ENCODE measurements around the gene NAGS. TPM values are rescaled to one million over a fixed set of nuclear protein-coding genes. Genes with fewer than 3 reads are reported as not detected.

The NAGS gene
- total RNA-seq, 2 donors from 2014 or later = 0.92 TPM; not detected in 1

DNA sequence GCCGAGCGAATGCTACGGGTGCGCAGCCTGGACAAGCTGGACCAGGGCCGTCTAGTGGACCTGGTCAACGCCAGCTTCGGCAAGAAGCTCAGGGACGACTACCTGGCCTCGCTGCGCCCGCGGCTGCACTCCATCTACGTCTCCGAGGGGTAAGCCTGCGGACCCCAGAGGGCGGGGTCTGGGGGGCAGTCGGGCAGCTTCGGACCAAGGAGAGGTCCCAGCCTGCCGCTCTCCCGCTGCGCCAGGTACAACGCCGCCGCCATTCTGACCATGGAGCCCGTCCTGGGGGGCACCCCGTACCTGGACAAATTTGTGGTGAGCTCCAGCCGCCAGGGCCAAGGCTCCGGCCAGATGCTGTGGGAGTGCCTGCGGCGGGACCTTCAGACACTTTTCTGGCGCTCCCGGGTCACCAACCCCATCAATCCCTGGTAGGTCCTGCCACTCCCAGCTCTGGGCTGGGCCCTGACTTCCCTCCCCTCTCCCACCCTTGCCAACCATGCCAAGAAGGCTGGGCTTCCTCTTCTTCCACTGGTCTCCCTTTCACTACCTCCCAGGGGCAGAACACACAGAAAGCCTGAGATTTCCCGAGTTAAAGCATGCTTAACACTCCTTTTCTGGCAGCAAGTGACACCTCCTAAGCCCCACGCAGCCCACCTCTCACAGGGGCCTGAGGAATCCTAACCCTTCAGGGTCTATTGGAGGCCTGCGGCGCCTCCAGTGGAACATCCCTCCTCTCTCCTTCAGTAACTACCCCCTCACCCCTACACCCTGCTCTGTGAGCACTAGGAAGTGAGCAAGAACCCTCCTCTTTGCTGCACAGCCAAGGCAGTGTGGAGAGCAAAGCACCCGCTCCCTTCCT lies 3.2 kb downstream of the NAGS start:
- Histone ChIP-seq H3K36me3 (peaks cover 3% of the 10 kb centered on the region), H3K27ac (peak overlapping the region in 1 of 2 donors; percentile 41), H3K4me3 (peak overlapping the region; percentile 90), H3K27me3 (replicated peaks; ENCODE audit: insufficient read depth) (peaks cover 5% of the 10 kb centered on the region), H3K9me3 (no peaks in the 10 kb centered on the region), H3K4me1 (ENCODE audit: control insufficient read depth in 1 of 2, low read depth in 2 of 2) (peaks cover 26 to 38% of the 10 kb centered on the region in 2 donors)
- ATAC-seq (ENCODE audit: insufficient number of reproducible peaks, low FRiP score, low read depth) (no peak), DNase-seq (ENCODE audit: low spot score) (no peak)
- TF ChIP-seq CTCF (IDR thresholded peaks at IDR 0.05) = no peak

DNA sequence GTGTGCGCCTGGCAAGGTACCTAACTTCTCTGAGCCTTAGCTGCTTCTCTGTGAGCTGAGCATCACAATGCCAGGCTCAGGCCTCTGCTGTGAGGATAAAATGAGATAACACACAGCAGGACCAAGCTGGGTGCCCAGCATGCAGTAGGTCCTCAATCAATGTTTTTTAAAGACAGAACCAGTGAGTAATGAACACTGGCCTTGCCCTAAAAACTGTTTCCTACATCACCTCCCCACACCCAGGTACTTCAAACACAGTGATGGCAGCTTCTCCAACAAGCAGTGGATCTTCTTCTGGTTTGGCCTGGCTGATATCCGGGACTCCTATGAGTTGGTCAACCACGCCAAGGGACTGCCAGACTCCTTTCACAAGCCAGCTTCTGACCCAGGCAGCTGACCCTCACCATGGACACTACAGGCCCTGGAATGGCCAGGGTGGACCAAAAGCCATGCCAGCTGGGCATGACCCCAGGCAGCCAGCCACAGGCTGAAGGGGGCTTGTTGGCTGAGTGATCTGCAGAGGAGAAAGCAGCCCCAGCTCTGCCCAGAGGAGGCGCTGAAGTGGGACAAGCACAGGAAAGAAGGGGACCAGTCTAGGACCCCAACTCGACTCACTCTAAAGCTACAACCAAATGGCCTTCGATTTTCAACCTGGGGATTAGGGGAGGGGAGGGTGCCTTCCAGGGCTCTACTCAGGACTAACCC lies 3.9 kb downstream of the NAGS start:
- peaks cover 3% of the 10 kb centered on the region for H3K36me3 ChIP-seq
- ATAC-seq (ENCODE audit: insufficient number of reproducible peaks, low FRiP score, low read depth) = no peak
- H3K4me1 ChIP-seq (ENCODE audit: control insufficient read depth in 1 of 2, low read depth in 2 of 2) = peaks cover 26 to 38% of the 10 kb centered on the region in 2 donors
- DNase-seq (ENCODE audit: low spot score) = no peak
- peak overlapping the region; percentile 90 for H3K4me3 ChIP-seq
- H3K27me3 ChIP-seq (replicated peaks; ENCODE audit: insufficient read depth) = peaks cover 5% of the 10 kb centered on the region
- H3K9me3 ChIP-seq = no peaks in the 10 kb centered on the region
- no peak overlapping the region for H3K27ac ChIP-seq
- no peak for TF ChIP-seq CTCF (IDR thresholded peaks at IDR 0.05)

DNA sequence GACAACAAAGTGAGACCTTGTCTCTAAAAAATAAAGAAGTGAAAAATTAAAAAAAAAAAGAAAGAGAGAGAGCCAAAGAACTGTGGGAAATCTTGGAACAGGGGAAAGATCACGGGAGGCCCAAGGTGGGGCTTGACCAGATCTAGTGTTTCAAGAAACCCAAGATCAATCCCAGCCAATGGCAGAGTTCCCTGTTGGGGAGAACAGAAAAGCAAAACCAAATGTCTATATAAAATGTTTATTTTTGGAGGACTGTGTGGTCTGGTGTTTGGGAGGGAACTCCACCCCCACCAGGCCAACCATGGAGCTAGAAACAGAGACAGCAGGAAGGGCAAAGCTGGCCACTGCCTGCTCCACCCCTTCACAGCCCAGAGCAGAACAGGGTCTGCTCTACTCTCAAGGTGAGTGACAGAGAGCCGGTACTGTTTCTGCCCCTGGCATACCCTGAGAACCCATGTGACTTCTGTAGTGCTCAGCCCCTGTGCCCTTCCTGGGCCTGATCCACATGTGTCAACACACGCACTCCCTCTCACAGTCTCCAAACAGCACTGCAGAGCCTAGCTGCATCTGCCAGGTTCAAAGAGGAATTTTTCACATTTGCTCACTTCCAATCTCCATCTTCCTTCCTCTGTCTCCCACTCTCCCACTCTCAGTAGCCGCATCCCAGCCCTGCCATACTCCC lies 6.7 kb downstream of the NAGS start:
- H3K4me3 ChIP-seq = no peak overlapping the region
- TF ChIP-seq CTCF (IDR thresholded peaks at IDR 0.05) = no peak
- H3K27me3 ChIP-seq (replicated peaks; ENCODE audit: insufficient read depth) = no peaks in the 10 kb centered on the region
- H3K36me3 ChIP-seq = peaks cover 3% of the 10 kb centered on the region
- H3K27ac ChIP-seq = no peak overlapping the region
- ATAC-seq (ENCODE audit: insufficient number of reproducible peaks, low FRiP score, low read depth) (no peak), DNase-seq (ENCODE audit: low spot score) (no peak)
- no peaks in the 10 kb centered on the region for H3K9me3 ChIP-seq
- peaks cover 25 to 33% of the 10 kb centered on the region in 2 donors for H3K4me1 ChIP-seq (ENCODE audit: control insufficient read depth in 1 of 2, low read depth in 2 of 2)

DNA sequence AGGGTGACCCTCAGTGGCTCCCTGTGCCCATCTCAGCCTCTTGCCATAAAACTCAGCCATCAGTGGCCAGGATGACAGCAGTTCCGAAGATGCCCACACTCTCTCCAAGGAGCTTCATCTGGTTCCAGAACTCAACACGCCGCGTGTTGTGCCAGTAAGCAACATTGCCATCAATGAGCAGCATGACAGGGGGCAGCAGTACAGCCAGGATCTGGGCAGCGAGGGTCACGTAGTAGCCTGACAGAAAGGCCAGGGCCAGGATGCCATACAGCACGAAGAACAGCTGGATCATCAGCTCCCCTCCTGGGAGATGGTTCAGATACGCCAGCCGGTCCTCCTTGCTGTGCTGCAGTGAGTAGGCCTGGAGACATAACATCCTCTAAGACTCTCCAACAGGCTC lies 7.5 kb downstream of the NAGS start:
- no peak for TF ChIP-seq CTCF (IDR thresholded peaks at IDR 0.05)
- Histone ChIP-seq H3K27me3 (replicated peaks; ENCODE audit: insufficient read depth) (no peaks in the 10 kb centered on the region), H3K27ac (no peak overlapping the region), H3K9me3 (no peaks in the 10 kb centered on the region), H3K4me1 (ENCODE audit: control insufficient read depth in 1 of 2, low read depth in 2 of 2) (peaks cover 21 to 28% of the 10 kb centered on the region in 2 donors), H3K36me3 (peaks cover 3% of the 10 kb centered on the region), H3K4me3 (no peak overlapping the region)
- no peak for ATAC-seq (ENCODE audit: insufficient number of reproducible peaks, low FRiP score, low read depth)
- no peak for DNase-seq (ENCODE audit: low spot score)

GRCh38 chr17:44012391-44012790 lies 8.0 kb downstream of the NAGS start:
- no peaks in the 10 kb centered on the region for H3K9me3 ChIP-seq
- DNase-seq (ENCODE audit: low spot score) (no peak), ATAC-seq (ENCODE audit: insufficient number of reproducible peaks, low FRiP score, low read depth) (no peak)
- peaks cover 3% of the 10 kb centered on the region for H3K36me3 ChIP-seq
- peaks cover 19 to 23% of the 10 kb centered on the region in 2 donors for H3K4me1 ChIP-seq (ENCODE audit: control insufficient read depth in 1 of 2, low read depth in 2 of 2)
- no peaks in the 10 kb centered on the region for H3K27me3 ChIP-seq (replicated peaks; ENCODE audit: insufficient read depth)
- H3K27ac ChIP-seq = no peak overlapping the region
- TF ChIP-seq CTCF (IDR thresholded peaks at IDR 0.05) = no peak
- no peak overlapping the region for H3K4me3 ChIP-seq
